Renal cortical epithelial cell (primary cell): ENCODE measurements around the gene ERMAP. TPM values are rescaled to one million over a fixed set of nuclear protein-coding genes. Genes with fewer than 3 reads are reported as not detected.
"Not testable (repeated sequence)": the region's sequence is repeated elsewhere in the genome, so short reads cannot be mapped to it uniquely, and the experiment has no call there.

Experiments used
- DNase-seq: peaks from one replicate; pipeline ENCODE4 v3.0.0-alpha.2; 2011; ENCODE audit warnings: low read depth
- total RNA-seq: library from RNA; depleted of rRNA; stranded (reverse); fragments of >200 nt; gene quantifications from 2 replicates; pipeline ENCODE4 v1.2.3, GENCODE V29; 2014

Gene ERMAP
- total RNA-seq, 1 donor from 2014 or later = 17.9 TPM

DNA sequence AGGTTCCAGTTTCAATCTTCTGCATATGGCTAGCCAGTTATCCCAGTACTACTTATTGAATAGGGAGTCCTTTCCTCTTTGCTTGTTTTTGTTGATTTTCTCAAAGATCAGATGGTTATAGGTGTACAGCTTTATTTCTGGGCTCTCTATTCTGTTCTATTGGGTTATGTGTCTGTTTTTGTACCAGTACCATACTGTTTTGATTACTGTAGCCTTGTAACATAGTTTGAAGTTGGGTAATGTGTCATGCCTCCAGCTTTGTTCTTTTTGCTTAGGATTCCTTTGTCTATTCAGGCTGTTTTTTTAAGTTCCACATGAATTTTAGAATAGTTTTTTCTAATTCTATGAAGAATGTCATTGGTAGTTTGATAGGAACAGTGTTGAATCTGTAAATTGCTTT lies 56.2 kb downstream of the ERMAP start:
- not testable (repeated sequence) for DNase-seq

- DNase-seq = no peak
These were observed 56.7 kb downstream of the ERMAP start for GRCh38 chr1:42873670-42874069.

DNA sequence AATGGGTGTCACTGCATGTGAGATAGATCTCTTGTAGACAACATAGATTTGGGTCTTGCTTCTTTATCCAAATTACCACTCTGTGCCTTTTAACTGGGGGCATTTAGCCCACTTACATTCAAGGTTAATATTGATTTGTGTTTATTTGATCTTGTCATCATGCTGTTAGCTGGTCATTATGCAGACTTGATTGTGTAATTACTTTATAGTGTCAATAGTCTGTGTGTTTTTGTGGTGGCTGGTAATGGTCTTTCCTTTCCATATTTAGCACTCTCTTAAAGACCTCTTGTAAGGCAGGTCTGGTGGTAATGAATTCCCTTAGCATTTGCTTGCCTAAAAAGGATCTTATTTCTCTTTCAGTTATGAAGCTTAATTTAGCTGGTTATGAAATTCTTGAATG lies 59.1 kb downstream of the ERMAP start:
- no peak for DNase-seq

DNA sequence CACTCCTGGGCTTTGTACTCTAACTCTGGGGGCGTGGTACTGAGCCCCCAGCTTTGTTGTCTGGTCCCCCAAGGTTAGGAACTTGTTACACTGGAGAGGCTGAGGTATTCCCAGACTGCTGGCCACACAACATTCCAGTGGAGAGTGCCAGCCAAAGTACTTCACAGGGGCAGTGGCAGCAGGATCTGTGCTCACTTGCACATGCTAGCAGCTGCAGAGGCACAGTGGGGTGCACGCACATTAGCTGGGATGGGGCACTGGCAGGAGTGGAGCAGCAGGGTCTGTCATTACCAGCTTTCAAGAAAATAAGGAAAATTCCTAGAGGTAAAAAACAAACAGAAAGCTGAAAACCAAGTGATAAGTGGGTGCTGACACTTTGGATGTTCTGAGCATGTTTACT lies 60.5 kb downstream of the ERMAP start:
- no peak for DNase-seq

DNA sequence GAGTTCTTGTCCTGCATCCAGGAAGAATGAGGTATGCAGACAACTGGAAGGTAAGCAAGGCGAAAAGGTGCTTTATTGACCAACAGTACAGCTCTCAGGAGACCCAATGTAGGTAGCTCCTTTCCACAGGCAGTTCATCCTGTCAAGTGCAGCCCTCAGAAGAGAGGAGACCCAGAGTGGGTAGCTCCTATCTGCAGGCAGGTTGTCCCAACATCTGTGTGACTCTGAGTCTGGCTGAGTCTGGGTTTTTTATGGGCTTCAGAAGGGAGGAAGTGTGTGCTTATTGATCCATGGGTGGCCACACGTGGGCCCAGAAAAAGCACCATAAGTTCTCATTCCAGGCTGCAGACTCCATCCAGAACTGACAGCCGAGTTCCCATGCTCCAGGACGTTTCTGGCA lies 63.5 kb downstream of the ERMAP start:
- no peak for DNase-seq

DNA sequence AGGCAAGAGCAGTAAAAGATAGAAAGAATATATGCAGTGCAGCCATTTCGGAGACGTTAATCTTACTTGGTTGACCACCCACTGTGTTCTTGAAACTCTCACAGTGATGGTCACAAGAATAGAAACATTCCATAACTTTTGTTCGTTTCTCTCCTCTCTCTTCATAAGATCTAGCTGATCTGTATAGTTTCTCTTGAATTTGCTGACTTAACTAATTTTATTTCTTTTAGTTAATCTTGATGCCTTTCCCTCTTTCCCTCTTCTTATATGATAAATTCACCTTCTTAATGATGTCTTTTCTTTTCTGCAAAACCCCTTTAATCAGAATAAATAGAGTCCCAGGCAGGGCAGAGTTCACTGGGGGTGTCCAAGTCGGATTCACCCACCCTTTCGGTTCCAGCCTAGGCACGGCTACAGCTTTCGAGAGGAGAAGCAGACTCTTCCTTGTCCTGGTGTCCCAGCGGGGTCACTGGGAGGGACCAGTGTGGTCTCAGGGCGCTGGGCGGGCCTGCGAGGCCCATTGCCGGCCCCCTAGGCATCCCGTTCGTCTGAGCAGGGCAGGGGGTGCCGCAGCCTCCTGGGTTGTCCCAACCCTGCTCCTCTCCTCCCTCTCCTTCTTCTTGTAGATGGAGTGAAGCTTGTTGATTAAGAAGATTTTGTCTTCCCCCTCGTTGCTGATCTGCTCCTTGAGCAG lies 69.3 kb downstream of the ERMAP start:
- no peak for DNase-seq

- no peak for DNase-seq
These were observed 69.9 kb downstream of the ERMAP start for GRCh38 chr1:42886800-42887199.

DNA sequence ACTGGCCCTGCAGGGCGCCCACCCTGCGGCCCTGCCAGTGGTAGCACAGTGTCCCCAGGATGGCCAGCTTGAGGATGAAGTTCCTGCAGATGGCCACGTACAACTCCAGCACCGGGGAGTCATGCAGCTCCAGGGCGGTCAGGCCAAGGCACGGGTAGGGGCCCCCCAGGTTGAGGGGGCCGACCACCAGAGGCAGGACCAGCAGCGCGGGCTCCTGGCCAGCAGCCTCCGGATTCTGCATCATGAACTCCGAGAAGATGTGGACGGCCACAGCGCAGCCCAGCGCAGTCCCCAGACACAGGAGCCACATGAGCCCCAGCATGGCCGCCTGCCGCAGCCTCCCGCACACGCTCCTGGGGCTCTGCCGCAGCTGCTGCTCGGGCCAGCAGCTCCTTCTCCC lies 70.4 kb downstream of the ERMAP start:
- no peak for DNase-seq

DNA sequence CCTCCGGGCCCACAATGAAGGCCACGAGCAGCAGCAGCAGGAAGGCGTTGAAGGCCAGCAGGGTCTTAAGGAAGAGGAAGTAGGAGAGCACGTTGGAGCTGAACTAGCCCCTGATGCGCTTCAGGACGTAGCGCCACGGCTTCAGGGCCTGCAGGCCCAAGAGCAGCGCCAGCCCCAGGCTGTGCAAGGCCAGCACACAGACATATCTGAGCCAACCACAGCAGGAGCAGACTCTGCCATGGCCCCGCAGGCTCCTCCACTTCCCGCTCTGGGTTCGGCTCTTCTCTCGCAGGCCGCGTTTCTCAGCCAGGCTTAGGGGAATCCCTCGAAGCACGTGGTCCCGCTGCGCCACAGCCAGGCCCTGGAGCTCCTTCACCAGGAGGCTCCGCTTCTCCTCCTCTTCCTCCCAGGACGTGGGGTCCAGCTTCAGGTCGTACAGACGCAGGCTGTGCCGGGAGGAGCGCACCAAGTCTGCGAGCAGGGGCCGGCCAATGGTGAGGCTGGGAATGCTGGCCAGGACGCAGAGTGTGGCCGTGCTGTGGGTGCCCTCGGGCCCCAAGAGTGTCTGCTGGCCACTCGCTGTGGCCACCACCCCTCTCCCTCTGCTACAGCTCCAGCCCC lies 71.2 kb downstream of the ERMAP start:
- no peak for DNase-seq

GRCh38 chr1:42889264-42889663 lies 72.3 kb downstream of the ERMAP start:
- no peak for DNase-seq

DNA sequence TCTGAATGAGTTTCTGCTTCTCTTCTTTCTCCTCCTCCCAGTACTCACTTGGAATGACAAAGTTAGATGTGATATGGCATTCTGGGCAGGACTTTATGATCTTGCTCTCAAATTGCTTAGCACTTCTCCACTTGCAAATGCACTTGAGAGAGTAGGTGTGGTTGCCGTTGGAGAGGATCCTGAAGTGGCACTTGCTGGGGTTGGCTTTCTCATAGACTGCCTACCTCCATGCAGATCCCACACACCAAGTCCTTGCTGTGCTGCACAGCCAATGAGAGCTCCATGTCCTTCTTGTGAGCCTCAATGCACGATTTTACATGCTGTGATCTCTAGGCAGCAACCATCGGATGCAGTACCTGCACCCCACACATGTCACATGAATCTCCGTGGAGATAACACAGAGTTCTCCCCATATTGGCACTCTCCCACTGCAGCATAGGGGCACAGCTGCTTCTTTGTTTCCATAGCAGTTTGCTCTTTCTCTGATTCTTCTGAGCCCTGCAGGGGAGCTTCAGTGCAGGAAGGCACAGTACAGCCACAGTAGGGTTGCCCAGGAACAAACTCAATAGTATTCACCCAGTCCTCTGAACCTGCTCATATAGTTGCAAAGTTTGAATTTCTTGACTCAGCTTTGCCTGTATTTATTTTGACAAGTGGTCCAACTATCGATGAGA lies 74.7 kb downstream of the ERMAP start:
- no peak for DNase-seq

Other genes with a start within 250 kb of the ERMAP start
- 18.9 and 32.0 TPM in 2 replicates for gene PPIH, start 158.7 kb upstream of the ERMAP start, total RNA-seq
- 792 and 815 TPM in 2 replicates for gene YBX1, start 134.7 kb upstream of the ERMAP start, total RNA-seq
- 5.7 TPM in 1 of 2 replicates, not detected in the other for gene CLDN19, start 76.9 kb upstream of the ERMAP start, total RNA-seq
- gene P3H1, start 50.1 kb upstream of the ERMAP start, total RNA-seq = 38.9 and 69.6 TPM in 2 replicates
- gene C1orf50, start 49.9 kb upstream of the ERMAP start, total RNA-seq = 6.6 and 8.2 TPM in 2 replicates
- gene TMEM269, start 32.1 kb upstream of the ERMAP start, total RNA-seq = not detected in 2 replicates
- 16.0 and 20.8 TPM in 2 replicates for gene SVBP, start 275 bp downstream of the ERMAP start, total RNA-seq
- 6.3 and 14.5 TPM in 2 replicates for gene ZNF691, start 29.5 kb downstream of the ERMAP start, total RNA-seq
- 413 and 578 TPM in 2 replicates for gene SLC2A1, start 141.7 kb downstream of the ERMAP start, total RNA-seq